ENCODE data around the gene SIMC1. TPM values are rescaled to one million over a fixed set of nuclear protein-coding genes. Genes with fewer than 3 reads are reported as not detected.

Gene SIMC1
- total RNA-seq, 2 experiments from 2014 or later: 33.6 to 57.5 TPM

- BruUV-seq (replicated peaks): no TSS peak
- Histone ChIP-seq H3K4me2 (ENCODE audit: low read length) (no peak overlapping the region), H4K20me1 (ENCODE audit: insufficient read depth, low read length) (0 out of 2 replicates have a peak, but pooled peaks cover 3% of the 10 kb centered on the region), H3K9me2 (ENCODE audit: insufficient read depth, low read length) (no peaks in the 10 kb centered on the region), H3K27ac (ENCODE audit: low read depth, low read length, poor library complexity, severe bottlenecking) (no peak overlapping the region), H3K79me2 (ENCODE audit: insufficient read depth, low read depth, low read length) (no peaks in the 10 kb centered on the region), H2AFZ (ENCODE audit: low read length) (no peak overlapping the region), H3K4me3 (ENCODE audit: low read depth, low read length, poor library complexity, severe bottlenecking) (no peak overlapping the region), H3K4me1 (ENCODE audit: insufficient read depth, low read length, poor library complexity, severe bottlenecking) (no peaks in the 10 kb centered on the region), H3K36me3 (ENCODE audit: insufficient read depth, low read length) (peaks cover 96% of the 10 kb centered on the region), H3K9me3 (ENCODE audit: low read length) (no peaks in the 10 kb centered on the region)
- DNase-seq (ENCODE audit: low spot score): no peak
- TF ChIP-seq EZH2phosphoT487 (IDR thresholded peaks at IDR 0.05; ENCODE audit: borderline replicate concordance, low read depth, low read length): no peak
- intact Hi-C loops (cut with micrococcal nuclease; ENCODE audit: unreplicated experiment): no loop called here
- POLR2A ChIA-PET: interaction anchor here (0.7 to 1.8 kb wide), 5 partner anchors 9 to 995 kb away, joined by 3 to 9 read pairs (median 5); partner anchors contain the start of genes HIGD2A, KIAA1191 and NOP16
- CTCF ChIA-PET (ENCODE audit: unreplicated experiment): no interaction called here
Observed at GRCh38 chr5:176352116-176352878, 114.1 kb downstream of the SIMC1 start.

GRCh38 chr5:176353533-176353932, 115.3 kb downstream of the SIMC1 start:
- Histone ChIP-seq H2AFZ (ENCODE audit: low read length) (no peak overlapping the region), H3K79me2 (ENCODE audit: insufficient read depth, low read depth, low read length) (no peaks in the 10 kb centered on the region), H3K4me1 (ENCODE audit: insufficient read depth, low read length, poor library complexity, severe bottlenecking) (no peaks in the 10 kb centered on the region), H3K27ac (ENCODE audit: low read depth, low read length, poor library complexity, severe bottlenecking) (no peak overlapping the region), H3K4me2 (ENCODE audit: low read length) (no peak overlapping the region), H3K9me3 (ENCODE audit: low read length) (no peaks in the 10 kb centered on the region), H3K9me2 (ENCODE audit: insufficient read depth, low read length) (no peaks in the 10 kb centered on the region), H3K36me3 (ENCODE audit: insufficient read depth, low read length) (peaks cover 96% of the 10 kb centered on the region), H3K4me3 (ENCODE audit: low read depth, low read length, poor library complexity, severe bottlenecking) (no peak overlapping the region), H4K20me1 (ENCODE audit: insufficient read depth, low read length) (0 out of 2 replicates have a peak, but pooled peaks cover 3% of the 10 kb centered on the region)
- intact Hi-C loops (cut with micrococcal nuclease; ENCODE audit: unreplicated experiment): no loop called here
- ChIA-PET CTCF (ENCODE audit: unreplicated experiment) (no interaction called here), POLR2A (interaction anchor here (0.8 to 1.0 kb wide), 2 partner anchors 9 to 33 kb away, joined by 3 to 5 read pairs; partner anchors contain the start of gene KIAA1191)
- no TSS peak for BruUV-seq (replicated peaks)
- TF ChIP-seq EZH2phosphoT487 (IDR thresholded peaks at IDR 0.05; ENCODE audit: borderline replicate concordance, low read depth, low read length) (no peak), CTCF (conservative IDR thresholded peaks at IDR 0.05; ENCODE audit: low read length) (no peak)
- DNase-seq (ENCODE audit: low spot score): no peak

- H2AFZ ChIP-seq (ENCODE audit: low read length): no peak overlapping the region
- peaks cover 15% of the 10 kb centered on the region for H3K79me2 ChIP-seq (ENCODE audit: insufficient read depth, low read depth, low read length)
- no peaks in the 10 kb centered on the region for H3K9me3 ChIP-seq (ENCODE audit: low read length)
- TF ChIP-seq CTCF (conservative IDR thresholded peaks at IDR 0.05; ENCODE audit: low read length): no peak
- no peak for TF ChIP-seq EZH2phosphoT487 (IDR thresholded peaks at IDR 0.05; ENCODE audit: borderline replicate concordance, low read depth, low read length)
- no TSS peak for BruUV-seq (replicated peaks)
- CTCF ChIA-PET (ENCODE audit: unreplicated experiment): no interaction called here
- H3K4me1 ChIP-seq (ENCODE audit: insufficient read depth, low read length, poor library complexity, severe bottlenecking): peaks cover 12% of the 10 kb centered on the region
- no peak for DNase-seq (ENCODE audit: low spot score)
- no peaks in the 10 kb centered on the region for H3K9me2 ChIP-seq (ENCODE audit: insufficient read depth, low read length)
- intact Hi-C loops (cut with micrococcal nuclease; ENCODE audit: unreplicated experiment): no loop called here
- H3K36me3 ChIP-seq (ENCODE audit: insufficient read depth, low read length): peaks cover 86% of the 10 kb centered on the region
- no peaks in the 10 kb centered on the region for H4K20me1 ChIP-seq (ENCODE audit: insufficient read depth, low read length)
- H3K27ac ChIP-seq (ENCODE audit: low read depth, low read length, poor library complexity, severe bottlenecking): no peak overlapping the region
- POLR2A ChIA-PET: interaction anchor here (0.5 to 1.7 kb wide), 4 partner anchors 16 to 815 kb away, joined by 3 to 6 read pairs (median 3); no protein-coding TSS in a partner anchor
- H3K4me3 ChIP-seq (ENCODE audit: low read depth, low read length, poor library complexity, severe bottlenecking): no peak overlapping the region
- H3K4me2 ChIP-seq (ENCODE audit: low read length): no peak overlapping the region
Observed at GRCh38 chr5:176355400-176356178, 117.4 kb downstream of the SIMC1 start.
